ENCODE data around the gene CDK17.

CDK17 gene

GRCh38 chr12:96236221-96236822, 163.9 kb downstream of the CDK17 start:
- peak; percentile 42 to 43 for DNase-seq

- no peak for DNase-seq
These were observed 164.8 kb downstream of the CDK17 start for GRCh38 chr12:96235484-96235826.

- no peak for DNase-seq
These were observed 165.4 kb downstream of the CDK17 start for GRCh38 chr12:96234591-96235483.

GRCh38 chr12:96233939-96234461, 166.2 kb downstream of the CDK17 start:
- no peak for DNase-seq

GRCh38 chr12:96233168-96233567, 167.1 kb downstream of the CDK17 start:
- DNase-seq, result no peak

- DNase-seq, result no peak
These were observed 169.6 kb downstream of the CDK17 start for GRCh38 chr12:96230646-96231045.

GRCh38 chr12:96228566-96229248, 171.5 kb downstream of the CDK17 start:
- no peak for DNase-seq
